Type B pancreatic cell (in vitro differentiated cells): ENCODE data around the gene ACTN4. TPM values are rescaled to one million over a fixed set of nuclear protein-coding genes. Genes with fewer than 3 reads are reported as not detected.

ENCODE experiments used
- DNase-seq: peaks from one replicate; pipeline ENCODE4 v3.0.0; 2021; ENCODE audit warnings: mixed read lengths; ENCODE audit not compliant: unreplicated experiment; ENCODE audit errors: extremely low spot score
- H3K27ac Mint-ChIP-seq: 2 replicates; pipeline ENCODE4 v1.8.0; 2021; ENCODE audit warnings: mild to moderate bottlenecking, mixed read lengths
- H3K27me3 Mint-ChIP-seq: 2 replicates; pipeline ENCODE4 v1.8.0; 2021; ENCODE audit warnings: mixed read lengths
- H3K36me3 Mint-ChIP-seq: 2 replicates; pipeline ENCODE4 v1.8.0; 2021; ENCODE audit warnings: mixed read lengths
- H3K4me1 Mint-ChIP-seq: one replicate; pipeline ENCODE4 v1.8.0; 2021; ENCODE audit warnings: mixed read lengths; ENCODE audit not compliant: unreplicated experiment
- H3K4me3 Mint-ChIP-seq: 2 replicates; pipeline ENCODE4 v1.8.0; 2021; ENCODE audit warnings: mild to moderate bottlenecking, mixed read lengths
- H3K9me3 Mint-ChIP-seq: 2 replicates; pipeline ENCODE4 v1.8.0; 2021; ENCODE audit warnings: mixed read lengths
- total RNA-seq: library from RNA; stranded (reverse); gene quantifications from 2 replicates; pipeline ENCODE4 v1.2.1, GENCODE V29; 2021; ENCODE audit warnings: low replicate concordance
- TF ChIP-seq, protein P1 (sequence below): fragments of 200-600 bp; sonication (generic); conservative IDR thresholded peaks from 2 replicates; pipeline ENCODE4 v1.5.0; 2021; ENCODE audit warnings: antibody characterized with exemption, mild to moderate bottlenecking

ACTN4 gene
- total RNA-seq, 1 donor from 2014 or later: 475 TPM

DNA sequence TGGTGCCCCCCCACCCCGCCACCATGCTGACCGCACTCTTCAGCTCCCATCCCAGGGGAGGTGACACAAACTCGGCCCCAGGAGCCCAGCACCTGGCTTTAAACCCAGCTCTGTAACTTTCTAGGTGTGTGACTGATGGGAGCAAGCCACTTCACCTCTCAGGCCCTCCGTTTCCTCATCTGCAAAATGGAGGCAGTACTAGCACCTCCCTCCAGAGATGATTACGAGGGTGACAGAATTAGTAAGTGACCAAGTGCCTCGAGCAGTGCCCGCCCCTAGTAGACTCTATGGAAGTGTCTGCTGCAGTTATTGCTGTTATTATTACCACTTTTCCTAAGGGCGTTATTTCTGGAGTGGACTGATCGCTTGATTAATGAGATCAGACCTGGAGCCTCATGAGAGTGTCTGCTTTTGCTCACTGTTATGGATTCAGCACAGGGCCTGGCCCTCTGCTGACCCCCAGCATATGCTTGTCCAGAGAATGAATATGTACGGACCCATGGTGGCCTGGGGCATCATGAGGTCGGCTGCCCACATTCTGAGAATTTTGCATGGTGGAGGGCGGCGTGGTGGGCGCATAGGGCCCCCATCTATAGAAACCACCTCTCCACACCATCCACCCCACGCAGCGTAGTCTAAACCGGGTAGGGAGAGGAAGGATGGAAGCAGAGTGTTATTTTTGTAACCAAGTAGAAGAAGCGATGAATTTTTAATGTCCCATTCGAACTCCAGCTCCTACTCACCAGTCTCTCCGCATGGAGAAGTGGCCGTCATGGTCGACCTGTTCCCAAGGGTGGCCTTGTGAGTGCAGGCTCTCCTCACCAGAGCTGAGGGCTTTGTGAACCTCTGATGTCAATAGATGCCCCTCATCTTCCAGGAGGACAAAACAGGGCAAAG lies 48.6 kb downstream of the ACTN4 start:
- DNase-seq: no peak
- Mint-ChIP-seq H3K27ac (peak overlapping the region; percentile 100), H3K36me3 (peaks cover 8% of the 10 kb centered on the region), H3K27me3 (no peaks in the 10 kb centered on the region), H3K4me3 (no peak overlapping the region), H3K9me3 (no peaks in the 10 kb centered on the region), H3K4me1 (peaks cover 59% of the 10 kb centered on the region)
- TF ChIP-seq, protein P1, sequence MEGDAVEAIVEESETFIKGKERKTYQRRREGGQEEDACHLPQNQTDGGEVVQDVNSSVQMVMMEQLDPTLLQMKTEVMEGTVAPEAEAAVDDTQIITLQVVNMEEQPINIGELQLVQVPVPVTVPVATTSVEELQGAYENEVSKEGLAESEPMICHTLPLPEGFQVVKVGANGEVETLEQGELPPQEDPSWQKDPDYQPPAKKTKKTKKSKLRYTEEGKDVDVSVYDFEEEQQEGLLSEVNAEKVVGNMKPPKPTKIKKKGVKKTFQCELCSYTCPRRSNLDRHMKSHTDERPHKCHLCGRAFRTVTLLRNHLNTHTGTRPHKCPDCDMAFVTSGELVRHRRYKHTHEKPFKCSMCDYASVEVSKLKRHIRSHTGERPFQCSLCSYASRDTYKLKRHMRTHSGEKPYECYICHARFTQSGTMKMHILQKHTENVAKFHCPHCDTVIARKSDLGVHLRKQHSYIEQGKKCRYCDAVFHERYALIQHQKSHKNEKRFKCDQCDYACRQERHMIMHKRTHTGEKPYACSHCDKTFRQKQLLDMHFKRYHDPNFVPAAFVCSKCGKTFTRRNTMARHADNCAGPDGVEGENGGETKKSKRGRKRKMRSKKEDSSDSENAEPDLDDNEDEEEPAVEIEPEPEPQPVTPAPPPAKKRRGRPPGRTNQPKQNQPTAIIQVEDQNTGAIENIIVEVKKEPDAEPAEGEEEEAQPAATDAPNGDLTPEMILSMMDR: no peak

DNA sequence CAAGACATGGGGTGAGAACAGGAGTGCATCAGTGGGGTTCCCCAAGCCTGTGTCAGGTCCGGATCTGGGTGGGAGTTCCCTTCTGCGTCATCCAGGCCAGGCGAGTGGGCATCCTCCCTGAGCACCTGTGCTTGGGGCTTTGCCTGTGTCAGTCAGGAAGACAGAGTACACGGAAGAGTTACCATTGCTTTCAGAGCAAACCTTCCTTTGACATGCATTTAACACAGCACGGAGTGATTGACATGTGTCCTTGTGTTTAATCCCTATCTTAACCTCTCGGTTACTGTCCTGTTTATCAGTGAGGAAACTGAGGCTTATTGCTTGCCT lies 49.2 kb downstream of the ACTN4 start:
- Mint-ChIP-seq H3K27ac (peak overlapping the region; percentile 100), H3K4me3 (no peak overlapping the region), H3K27me3 (no peaks in the 10 kb centered on the region)

DNA sequence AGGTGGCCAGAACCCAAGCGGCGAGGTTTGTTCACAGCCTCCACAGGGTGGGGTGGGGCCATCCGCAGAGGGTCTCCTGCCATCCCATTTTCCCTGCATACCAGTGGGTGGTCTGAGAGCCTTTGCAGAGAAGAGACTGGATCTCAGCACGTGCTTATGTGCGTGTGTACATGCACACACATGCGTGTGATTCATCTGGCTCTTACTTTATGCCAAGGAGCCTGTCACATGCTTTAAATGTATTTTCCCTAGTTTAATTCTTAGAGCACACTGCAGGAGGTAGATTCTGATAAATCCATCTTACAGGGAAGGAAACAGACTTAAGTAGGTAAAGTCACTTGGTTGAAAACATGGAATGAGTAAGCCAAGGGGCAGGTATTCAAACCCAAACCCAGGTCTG lies 49.7 kb downstream of the ACTN4 start:
- peak overlapping the region; percentile 100 for H3K27ac Mint-ChIP-seq
- no peak for DNase-seq
- no peaks in the 10 kb centered on the region for H3K27me3 Mint-ChIP-seq
- H3K4me1 Mint-ChIP-seq: peaks cover 53% of the 10 kb centered on the region
- no peak overlapping the region for H3K4me3 Mint-ChIP-seq
- peaks cover 3% of the 10 kb centered on the region for H3K36me3 Mint-ChIP-seq
- no peaks in the 10 kb centered on the region for H3K9me3 Mint-ChIP-seq
- TF ChIP-seq, protein P1: no peak

More for the DNA sequence above, 49.2 kb downstream of the ACTN4 start:
- peaks cover 58% of the 10 kb centered on the region for H3K4me1 Mint-ChIP-seq
- DNase-seq: no peak
- H3K36me3 Mint-ChIP-seq: peaks cover 8% of the 10 kb centered on the region
- TF ChIP-seq, protein P1: no peak
- no peaks in the 10 kb centered on the region for H3K9me3 Mint-ChIP-seq

DNA sequence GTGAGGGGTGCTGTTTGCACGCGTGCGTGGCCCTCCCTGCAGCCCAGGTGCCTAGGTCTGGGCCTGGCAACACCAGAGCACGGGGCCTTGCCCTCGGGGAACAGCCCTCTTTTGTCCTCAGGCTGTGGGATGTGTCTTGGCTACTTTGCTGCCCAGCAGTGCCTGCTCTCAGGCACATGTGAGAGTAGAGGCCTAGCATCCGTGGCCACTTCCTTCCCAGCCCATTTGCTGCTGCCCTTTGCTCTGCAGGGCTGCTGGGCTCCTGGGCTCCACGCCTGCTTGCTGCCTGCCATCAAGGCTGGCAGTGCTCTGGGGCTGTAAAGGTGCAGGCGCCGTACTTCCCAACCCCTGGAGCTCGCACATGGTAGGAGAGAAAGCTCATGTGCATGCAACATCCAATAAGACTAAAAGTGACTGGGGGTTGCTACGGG lies 50.2 kb downstream of the ACTN4 start:
- H3K4me1 Mint-ChIP-seq: peaks cover 48% of the 10 kb centered on the region
- TF ChIP-seq, protein P1: no peak
- no peak overlapping the region for H3K4me3 Mint-ChIP-seq
- peak overlapping the region; percentile 77 for H3K27ac Mint-ChIP-seq
- H3K9me3 Mint-ChIP-seq: no peaks in the 10 kb centered on the region
- no peak for DNase-seq
- peaks cover 3% of the 10 kb centered on the region for H3K36me3 Mint-ChIP-seq
- no peaks in the 10 kb centered on the region for H3K27me3 Mint-ChIP-seq

DNA sequence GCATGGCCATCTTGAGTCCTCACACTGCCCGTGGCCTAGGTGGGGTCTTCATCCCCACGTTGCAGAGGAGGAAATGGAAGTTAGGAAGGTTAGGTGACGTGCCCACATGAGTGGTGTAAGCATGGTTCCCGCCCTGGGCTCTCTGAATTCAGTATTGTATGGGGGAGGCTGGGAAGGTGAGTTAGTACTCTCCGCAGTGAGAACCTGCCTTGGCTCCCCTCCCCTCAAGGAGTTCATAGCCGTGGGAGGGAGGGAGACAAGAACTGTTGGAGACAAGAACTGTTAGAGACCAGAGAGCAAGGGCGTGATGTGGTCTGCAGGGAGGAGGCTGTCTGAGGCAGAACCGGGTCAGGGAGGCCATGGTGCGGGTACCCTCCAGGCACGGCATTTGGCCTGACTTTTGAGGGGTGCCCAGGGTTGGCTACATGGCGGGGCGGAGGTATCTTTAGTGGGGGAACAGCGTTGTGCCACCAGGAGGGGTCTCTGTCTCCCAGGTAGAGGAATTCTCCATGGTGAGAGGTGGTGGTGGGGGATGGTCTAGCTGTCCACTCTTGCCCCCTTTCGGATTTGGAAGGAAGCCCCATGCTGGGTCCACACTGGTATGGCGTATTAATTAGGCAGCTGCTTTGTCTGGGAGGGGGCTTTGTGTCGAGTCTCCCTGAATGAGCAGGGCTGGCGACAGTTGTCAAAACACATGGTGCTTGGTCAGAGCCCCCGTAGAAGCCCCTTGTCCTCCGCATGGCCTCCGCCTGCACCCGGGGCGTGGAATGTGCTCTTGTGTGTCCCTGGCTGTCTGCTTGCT lies 51.0 kb downstream of the ACTN4 start:
- DNase-seq: no peak
- H3K36me3 Mint-ChIP-seq: peaks cover 3% of the 10 kb centered on the region
- TF ChIP-seq, protein P1: no peak
- no peaks in the 10 kb centered on the region for H3K27me3 Mint-ChIP-seq
- H3K27ac Mint-ChIP-seq: peak overlapping the region; percentile 77
- peak overlapping the region; percentile 36 for H3K4me3 Mint-ChIP-seq
- H3K9me3 Mint-ChIP-seq: no peaks in the 10 kb centered on the region
- H3K4me1 Mint-ChIP-seq: peaks cover 41% of the 10 kb centered on the region
